Kidney glomerular epithelial cell (primary cell): ENCODE results near the gene CALCOCO1.
"Not testable (repeated sequence)": the region's sequence is repeated elsewhere in the genome, so short reads cannot be mapped to it uniquely, and the experiment has no call there.

Experiments used
- DNase-seq: peaks from one replicate; lab custom pipeline; 2025; lab: John Stamatoyannopoulos, UW

Gene CALCOCO1

GRCh38 chr12:53727310-53728041 lies at the start of gene CALCOCO1:
Gene CALCOCO1 (minus strand): TSS chr12:53727452. CDS start chr12:53725242, 2,210 bp downstream.
- peak; percentile 99 for DNase-seq

- no peak for DNase-seq
These were observed 49.6 kb upstream of the CALCOCO1 start for GRCh38 chr12:53776872-53777271.

GRCh38 chr12:53775478-53776145 lies 48.4 kb upstream of the CALCOCO1 start:
- no peak for DNase-seq

GRCh38 chr12:53770281-53770680 lies 43.0 kb upstream of the CALCOCO1 start:
- peak; percentile 94 for DNase-seq

- DNase-seq = no peak
These were observed 41.7 kb upstream of the CALCOCO1 start for GRCh38 chr12:53768976-53769375.

- DNase-seq = no peak
These were observed 39.6 kb upstream of the CALCOCO1 start for GRCh38 chr12:53766881-53767280.

- no peak for DNase-seq
These were observed 38.6 kb upstream of the CALCOCO1 start for GRCh38 chr12:53765891-53766290.

- DNase-seq = no peak
These were observed 37.4 kb upstream of the CALCOCO1 start for GRCh38 chr12:53764615-53765014.

- not testable (repeated sequence) for DNase-seq
These were observed 35.5 kb upstream of the CALCOCO1 start for GRCh38 chr12:53762793-53763192.

GRCh38 chr12:53761306-53761705 lies 34.1 kb upstream of the CALCOCO1 start:
- no peak for DNase-seq

- DNase-seq = no peak
These were observed 32.0 kb upstream of the CALCOCO1 start for GRCh38 chr12:53759261-53759660.

GRCh38 chr12:53758730-53759103 lies 31.5 kb upstream of the CALCOCO1 start:
- DNase-seq = no peak

- DNase-seq = no peak
These were observed 31.0 kb upstream of the CALCOCO1 start for GRCh38 chr12:53758081-53758729.

GRCh38 chr12:53757101-53757770 lies 30.0 kb upstream of the CALCOCO1 start:
- peak; percentile 46 for DNase-seq

GRCh38 chr12:53756300-53757100 lies 29.2 kb upstream of the CALCOCO1 start:
- DNase-seq = no peak

- DNase-seq = no peak
These were observed 28.6 kb upstream of the CALCOCO1 start for GRCh38 chr12:53755893-53756292.

GRCh38 chr12:53755451-53755891 lies 28.2 kb upstream of the CALCOCO1 start:
- DNase-seq = no peak

- DNase-seq = no peak
These were observed 27.5 kb upstream of the CALCOCO1 start for GRCh38 chr12:53754633-53755264.

GRCh38 chr12:53754188-53754585 lies 26.9 kb upstream of the CALCOCO1 start:
- DNase-seq = no peak

- no peak for DNase-seq
These were observed 25.4 kb upstream of the CALCOCO1 start for GRCh38 chr12:53752621-53753020.

- DNase-seq = no peak
These were observed 24.9 kb upstream of the CALCOCO1 start for GRCh38 chr12:53752192-53752601.
